GM12878 (cell line): ENCODE measurements around the gene DCTN4. TPM values are rescaled to one million over a fixed set of nuclear protein-coding genes. Genes with fewer than 3 reads are reported as not detected.
A peak's percentile ranks its signal among the peaks of the same experiment; 100 is the strongest.

Experiments used
- ATAC-seq: fragments of 200-7000 bp; cut with Tn5 transposase; 3 replicates; pipeline ENCODE4 v1.9.1; 2020; ENCODE audit warnings: mild to moderate bottlenecking, moderate library complexity
- BruUV-seq: library from RNA; stranded (reverse); fragments of 400-500 nt; replicated peaks from 2 replicates; lab custom pipeline; 2021; lab: Mats Ljungman, UMichigan
- CTCF ChIA-PET: fragments of 300-600 bp; sonication (Branson Sonifier 250); formaldehyde crosslinking; extraction: SDS; loops from one replicate; lab custom pipeline; 2021; ENCODE audit warnings: inconsistent platforms; lab: Yijun Ruan, JAX
- POLR2A ChIA-PET: fragments of 350-600 bp; formaldehyde crosslinking; extraction: SDS; loops from one replicate; lab custom pipeline; 2021; ENCODE audit warnings: inconsistent platforms; lab: Charles Lee
- RAD21 ChIA-PET: fragments of 300-600 bp; sonication (Branson Sonifier 250); formaldehyde crosslinking; loops from one replicate; lab custom pipeline; 2023; ENCODE audit warnings: antibody characterized with exemption; ENCODE audit not compliant: unreplicated experiment; lab: Charles Lee
- SMC1A ChIA-PET: fragments of 300-600 bp; sonication (Branson Sonifier 250); formaldehyde crosslinking; loops from one replicate; lab custom pipeline; 2023; ENCODE audit not compliant: unreplicated experiment, uncharacterized antibody; lab: Charles Lee
- DNase-seq: peaks from one replicate; pipeline ENCODE4 v3.0.0-alpha.2; 2011; ENCODE audit warnings: low read depth, low spot score
- FAIRE-seq: peaks from 3 replicates; lab custom pipeline; 2011; peaks lifted over from hg19 to GRCh38; lab: Jason Lieb, UNC
- H2AFZ ChIP-seq: 2 replicates; pipeline ENCODE4 v1.6.0; 2011; ENCODE audit warnings: low read depth, low read length, control low read depth; ENCODE audit not compliant: control insufficient read depth
- H3K27ac ChIP-seq: 2 replicates; pipeline ENCODE4 v1.5.1; 2011; ENCODE audit warnings: control low read depth; ENCODE audit not compliant: control insufficient read depth, insufficient read depth
- H3K27me3 ChIP-seq, 2 experiments: replicated peaks in 1 of 2; 2 replicates each; pipeline versions ENCODE4 v1.6.0 to v1.6.1; 2011; ENCODE audit warnings: low read length in 1 of 2; ENCODE audit not compliant: control insufficient read depth in 2 of 2, insufficient read depth in 2 of 2
- H3K36me3 ChIP-seq, 2 experiments: 2 replicates each; pipeline ENCODE4 v1.5.1; 2011; ENCODE audit warnings: low read length in 1 of 2; ENCODE audit not compliant: control insufficient read depth in 2 of 2, insufficient read depth in 2 of 2
- H3K4me1 ChIP-seq: 2 replicates; pipeline ENCODE4 v1.6.1; 2011; ENCODE audit warnings: mild to moderate bottlenecking, low read length, moderate library complexity, mixed read lengths; ENCODE audit not compliant: control insufficient read depth, insufficient read depth
- H3K4me2 ChIP-seq: 2 replicates; pipeline ENCODE4 v1.6.0; 2011; ENCODE audit warnings: control low read depth; ENCODE audit not compliant: control insufficient read depth, insufficient read depth
- H3K4me3 ChIP-seq: fragments of 200-600 bp; sonication (generic); 2 replicates; pipeline ENCODE4 v1.5.1; 2016
- H3K79me2 ChIP-seq: 2 replicates; pipeline ENCODE4 v1.6.0; 2011; ENCODE audit warnings: low read length; ENCODE audit not compliant: control insufficient read depth, insufficient read depth
- H3K9ac ChIP-seq: 2 replicates; pipeline ENCODE4 v1.8.0; 2011; ENCODE audit warnings: low read length, control low read depth, mixed read lengths; ENCODE audit not compliant: control insufficient read depth, insufficient read depth
- H3K9me3 ChIP-seq: replicated peaks from 3 replicates; pipeline ENCODE4 v1.5.1; 2011; ENCODE audit warnings: mild to moderate bottlenecking, low read length; ENCODE audit not compliant: control insufficient read depth, insufficient read depth
- H4K20me1 ChIP-seq: 2 replicates; pipeline ENCODE4 v1.6.0; 2011; ENCODE audit not compliant: control insufficient read depth, insufficient read depth
- ATF3 ChIP-seq: IDR thresholded peaks from 2 replicates; pipeline ENCODE4 v1.6.1; 2011; ENCODE audit warnings: low read depth, mild to moderate bottlenecking, low read length, moderate library complexity, borderline replicate concordance; ENCODE audit errors: extremely low read depth
- BCLAF1 ChIP-seq: fragments of 450-650 bp; IDR thresholded peaks from 2 replicates; pipeline ENCODE4 v1.6.1; 2017; ENCODE audit warnings: antibody characterized with exemption, mild to moderate bottlenecking, moderate library complexity
- CBX5 ChIP-seq: sonication (generic); IDR thresholded peaks from 2 replicates; pipeline ENCODE4 v1.6.1; 2016; ENCODE audit warnings: low read depth, moderate library complexity, mild to moderate bottlenecking, inconsistent platforms
- CEBPB ChIP-seq, 2 experiments: fragments of 150-350 bp in 1 of 2; IDR thresholded peaks; 2 replicates each; pipeline ENCODE4 v1.6.1; 2012 to 2014; ENCODE audit warnings: low read depth in 2 of 2, low read length in 2 of 2, borderline replicate concordance in 1 of 2, inconsistent platforms in 1 of 2
- FOXK2 ChIP-seq: fragments of 450-650 bp; IDR thresholded peaks from 2 replicates; pipeline ENCODE4 v1.6.1; 2017; ENCODE audit warnings: mild to moderate bottlenecking, moderate library complexity
- GATAD2B ChIP-seq: fragments of 450-650 bp; conservative IDR thresholded peaks from 2 replicates; pipeline ENCODE4 v1.6.1; 2017; ENCODE audit warnings: low read depth, mild to moderate bottlenecking, moderate library complexity
- HDGF ChIP-seq: fragments of 450-650 bp; IDR thresholded peaks from 2 replicates; pipeline ENCODE4 v1.6.1; 2016; ENCODE audit warnings: antibody characterized with exemption
- NBN ChIP-seq: fragments of 450-650 bp; IDR thresholded peaks from 2 replicates; pipeline ENCODE4 v1.6.1; 2016
- POLR2AphosphoS5 ChIP-seq: IDR thresholded peaks from 2 replicates; pipeline ENCODE4 v1.6.1; 2011; ENCODE audit warnings: mild to moderate bottlenecking, low read length, inconsistent platforms
- SMC3 ChIP-seq: IDR thresholded peaks from 2 replicates; pipeline ENCODE4 v1.6.1; 2011; ENCODE audit warnings: low read length, improper control_type of control experiment, borderline replicate concordance
- SP1 ChIP-seq: IDR thresholded peaks from one replicate; pipeline ENCODE4 v1.6.1; 2011; ENCODE audit warnings: low read depth, low read length
- STAT1 ChIP-seq: fragments of 450-650 bp; conservative IDR thresholded peaks from 2 replicates; pipeline ENCODE4 v1.6.1; 2014; ENCODE audit warnings: antibody characterized with exemption, mild to moderate bottlenecking
- ZBTB4 ChIP-seq: fragments of 450-650 bp; formaldehyde crosslinking; IDR thresholded peaks from 2 replicates; pipeline ENCODE4 v1.4.0; 2022; ENCODE audit warnings: mild to moderate bottlenecking, moderate library complexity
- ZNF217 ChIP-seq: fragments of 450-650 bp; IDR thresholded peaks from 2 replicates; pipeline ENCODE4 v1.6.1; 2017; ENCODE audit warnings: antibody characterized with exemption, mild to moderate bottlenecking
- ZSCAN29 ChIP-seq: fragments of 450-650 bp; IDR thresholded peaks from 2 replicates; pipeline ENCODE4 v1.6.1; 2017; ENCODE audit warnings: mild to moderate bottlenecking, moderate library complexity
- WGBS: methylation state at CpG from one replicate; pipeline ENCODE4 v1.1.6; 2016; ENCODE audit warnings: low lambda C conversion rate; ENCODE audit not compliant: insufficient replicate concordance, insufficient coverage; ENCODE audit errors: missing lambda C conversion rate; 5-methylcytosine and 5-hydroxymethylcytosine counted together
- in situ Hi-C: fragments of 300-500 bp; cut with MboI; formaldehyde crosslinking; loops from 9 replicates; pipeline ENCODE4 v1.14.3; 2018; ENCODE audit warnings: mixed read lengths
- intact Hi-C: fragments of 100-400 bp; cut with micrococcal nuclease; formaldehyde crosslinking; loops from one replicate; pipeline ENCODE4 v1.14.2; 2022; ENCODE audit not compliant: unreplicated experiment
- polyA plus RNA-seq, 11 experiments: library from polyadenylated mRNA; depleted of rRNA in 4 of 11; unstranded in 6 of 11; stranded (reverse) in 5 of 11; fragments of >200 nt; fragmentation: Nextera tagmentation in 4 of 11; fragmentation: Illumina TruSeq in 1 of 11; extraction: Ambion mirVana in 4 of 11; extraction: Trizol in 1 of 11; gene quantifications; 1 replicate in 1 of 11; 2 replicates in 10 of 11; pipeline versions ENCODE4 v1.2.1 to v1.2.3, GENCODE V29; 2011 to 2016; ENCODE audit warnings: inconsistent platforms in 2 of 11, missing spikeins in 2 of 11, low read depth in 1 of 11
- total RNA-seq, 4 experiments: library from RNA; depleted of rRNA in 3 of 4; stranded (reverse); fragments of >200 nt in 3 of 4; fragmentation: Illumina TruSeq in 1 of 4; extraction: Trizol in 1 of 4; gene quantifications; 2 replicates each; pipeline versions ENCODE4 v1.2.1 to v1.2.3, GENCODE V29; 2013 to 2021

DCTN4 gene
- total and polyA plus RNA-seq, 10 of the 15 experiments (the other 5 are each of a cell fraction or from before 2014, with no cell fraction given), result 7.6 to 27.8 (median 18.0) TPM

GRCh38 chr5:150782850-150783249 lies 24.0 kb upstream of the DCTN4 start:
- DNase-seq (no peak), FAIRE-seq (no peak), ATAC-seq (no peak)
- Histone ChIP-seq H3K4me2 (peak overlapping the region; percentile 91), H3K9me3 (peaks cover 4% of the 10 kb centered on the region; the same call in 2 of the 3 replicates), H2AFZ (peak overlapping the region; percentile 61; the same call in 1 of the 2 replicates), H4K20me1 (no peaks in the 10 kb centered on the region), H3K36me3 (no peaks in the 10 kb centered on the region), H3K4me1 (peaks cover 28% of the 10 kb centered on the region), H3K27me3 (no peaks in the 10 kb centered on the region), H3K27ac (peak overlapping the region; percentile 78), H3K79me2 (peaks cover 57% of the 10 kb centered on the region), H3K4me3 (peak overlapping the region; percentile 13), H3K9ac (peak overlapping the region; percentile 49)
- intact Hi-C loops (loop anchor here (5.0 to 10.0 kb wide), 3 partner anchors 298 to 472 kb away; partner anchors contain the start of genes ANXA6 and GM2A), in situ Hi-C loops (no loop called here)
- POLR2A ChIA-PET, result interaction anchor here (0.6 kb wide), 1 partner anchor 69 kb away, joined by 3 read pairs; no protein-coding TSS in a partner anchor
- no peak for TF ChIP-seq ZBTB4 (CRISPR knock-in tag)
- no peak for TF ChIP-seq CEBPB (IDR thresholded peaks at IDR 0.05; ENCODE audit: borderline replicate concordance in 1 of 2, low read depth in 2 of 2, low read length in 2 of 2)
- no peak for TF ChIP-seq STAT1
- TF ChIP-seq SP1, result no peak
- TF ChIP-seq ZNF217, result no peak
- TF ChIP-seq BCLAF1, result no peak
- TF ChIP-seq NBN, result no peak
- TF ChIP-seq CBX5, result no peak
- no peak for TF ChIP-seq ZSCAN29
- TF ChIP-seq FOXK2, result no peak
- TF ChIP-seq SMC3, result no peak
- no peak for TF ChIP-seq HDGF
- no peak for TF ChIP-seq POLR2AphosphoS5
- TF ChIP-seq ATF3, result no peak
- no peak for TF ChIP-seq GATAD2B
- SMC1A ChIA-PET, result interaction anchor here (1.0 to 1.2 kb wide), 3 partner anchors 221 to 382 kb away, joined by 3 to 4 read pairs (median 3); no protein-coding TSS in a partner anchor
- BruUV-seq, result no TSS peak
- CTCF ChIA-PET, result interaction anchor here (0.6 to 2.8 kb wide), 6 partner anchors 18 to 1319 kb away, joined by 3 to 12 read pairs (median 4); partner anchors contain the start of genes IRGM and RBM22
- 95% methylated on average over 3 of the region's 3 CpGs for WGBS
- RAD21 ChIA-PET, result interaction anchor here (1.6 kb wide), 1 partner anchor 222 kb away, joined by 3 read pairs; no protein-coding TSS in a partner anchor
